ENCODE results near the gene ZNF322.

The ZNF322 gene

DNA sequence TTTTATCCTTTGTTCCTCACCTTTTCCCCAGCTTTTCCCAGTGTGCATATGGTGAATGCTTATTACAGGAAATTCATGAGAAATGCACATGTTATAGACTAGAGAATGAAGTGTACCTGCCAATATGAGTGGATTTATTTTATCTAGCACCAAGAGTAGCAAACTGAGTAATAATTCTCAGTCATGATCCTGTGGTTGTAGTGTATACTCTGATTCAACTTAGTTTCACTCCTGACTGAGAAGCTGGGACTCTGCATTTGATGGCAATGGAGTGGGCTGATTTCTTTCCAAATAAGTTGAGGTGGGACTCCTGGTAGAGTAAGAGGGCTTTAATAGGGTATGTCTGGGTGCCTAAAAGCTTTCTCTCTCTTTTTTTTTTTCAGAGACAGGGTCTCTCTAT, 58.8 kb downstream of the ZNF322 start:
- no peak overlapping the region for H3K4me3 ChIP-seq (ENCODE audit: low read length in 2 of 2)
- no peaks in the 10 kb centered on the region for H3K27me3 ChIP-seq (ENCODE audit: control insufficient read depth in 2 of 2, insufficient read depth in 2 of 2, low read length in 2 of 2)
- H3K9ac ChIP-seq (ENCODE audit: low read depth in 1 of 2, low read length in 2 of 2), result no peak overlapping the region
- H3K9me3 ChIP-seq (ENCODE audit: control insufficient read depth in 2 of 2, low read length in 2 of 2), result no peaks in the 10 kb centered on the region
- peaks cover 18 to 27% of the 10 kb centered on the region in 2 donors for H3K36me3 ChIP-seq (ENCODE audit: control insufficient read depth in 2 of 2, insufficient read depth in 2 of 2, low read length in 2 of 2)
- peaks cover 9 to 12% of the 10 kb centered on the region in 2 donors for H3K4me1 ChIP-seq (ENCODE audit: control insufficient read depth in 2 of 2, insufficient read depth in 2 of 2, low read length in 2 of 2)
- no peak overlapping the region for H3K27ac ChIP-seq (ENCODE audit: low read depth in 2 of 2, low read length in 2 of 2)

DNA sequence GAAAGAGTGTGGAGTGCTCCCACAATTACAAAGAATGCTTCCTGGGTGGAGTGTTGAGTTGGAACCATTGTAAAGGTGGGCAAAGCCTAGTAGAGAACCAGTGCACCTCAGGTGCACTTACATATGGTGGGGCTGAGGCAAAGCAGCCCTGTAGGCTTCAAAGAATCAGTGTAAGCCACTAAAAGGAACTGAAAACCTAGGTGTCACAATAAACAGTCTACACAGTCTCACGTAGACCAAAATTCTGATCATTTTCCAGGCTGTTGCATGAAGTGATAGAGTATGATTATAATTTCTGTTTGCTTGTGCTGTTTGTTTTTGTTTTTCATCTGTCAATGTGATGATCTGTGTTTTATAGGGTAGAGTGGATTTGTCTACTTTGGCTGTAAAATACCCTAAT, 60.0 kb downstream of the ZNF322 start:
- Histone ChIP-seq H3K9ac (ENCODE audit: low read depth in 1 of 2, low read length in 2 of 2) (no peak overlapping the region), H3K9me3 (ENCODE audit: control insufficient read depth in 2 of 2, low read length in 2 of 2) (no peaks in the 10 kb centered on the region), H3K27ac (ENCODE audit: low read depth in 2 of 2, low read length in 2 of 2) (no peak overlapping the region), H3K4me3 (ENCODE audit: low read length in 2 of 2) (no peak overlapping the region), H3K4me1 (ENCODE audit: control insufficient read depth in 2 of 2, insufficient read depth in 2 of 2, low read length in 2 of 2) (peaks cover 9 to 17% of the 10 kb centered on the region in 2 donors), H3K36me3 (ENCODE audit: control insufficient read depth in 2 of 2, insufficient read depth in 2 of 2, low read length in 2 of 2) (peaks cover 18 to 27% of the 10 kb centered on the region in 2 donors), H3K27me3 (ENCODE audit: control insufficient read depth in 2 of 2, insufficient read depth in 2 of 2, low read length in 2 of 2) (no peaks in the 10 kb centered on the region)

DNA sequence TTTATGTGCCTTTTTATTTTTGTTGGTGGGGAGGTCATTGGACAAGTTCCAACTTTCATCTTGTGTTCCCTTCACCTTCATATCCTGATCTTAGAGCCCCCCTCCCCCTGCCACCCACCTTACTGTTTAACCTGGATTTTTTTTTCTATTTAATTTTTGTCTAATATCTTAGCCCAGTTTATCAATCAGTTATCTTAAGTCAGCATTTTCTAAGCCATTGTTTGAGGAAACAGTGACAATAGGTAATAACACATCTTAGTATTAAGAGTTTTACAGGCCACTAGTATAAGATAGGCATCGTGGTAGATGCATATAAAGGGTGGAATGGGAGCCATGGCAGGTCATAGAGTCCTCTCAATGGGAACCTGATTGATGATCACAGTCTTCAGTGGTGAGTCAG, 60.4 kb downstream of the ZNF322 start:
- Histone ChIP-seq H3K27ac (ENCODE audit: low read depth in 2 of 2, low read length in 2 of 2) (no peak overlapping the region), H3K9ac (ENCODE audit: low read depth in 1 of 2, low read length in 2 of 2) (no peak overlapping the region), H3K4me1 (ENCODE audit: control insufficient read depth in 2 of 2, insufficient read depth in 2 of 2, low read length in 2 of 2) (peaks cover 9 to 17% of the 10 kb centered on the region in 2 donors), H3K4me3 (ENCODE audit: low read length in 2 of 2) (no peak overlapping the region), H3K36me3 (ENCODE audit: control insufficient read depth in 2 of 2, insufficient read depth in 2 of 2, low read length in 2 of 2) (peaks cover 18 to 27% of the 10 kb centered on the region in 2 donors), H3K27me3 (ENCODE audit: control insufficient read depth in 2 of 2, insufficient read depth in 2 of 2, low read length in 2 of 2) (peaks cover 0 to 3% of the 10 kb centered on the region in 2 donors), H3K9me3 (ENCODE audit: control insufficient read depth in 2 of 2, low read length in 2 of 2) (no peaks in the 10 kb centered on the region)

- H3K27me3 ChIP-seq (ENCODE audit: control insufficient read depth in 2 of 2, insufficient read depth in 2 of 2, low read length in 2 of 2), result peaks cover 3 to 6% of the 10 kb centered on the region in 2 donors
- no peak overlapping the region for H3K27ac ChIP-seq (ENCODE audit: low read depth in 2 of 2, low read length in 2 of 2)
- no peak overlapping the region for H3K9ac ChIP-seq (ENCODE audit: low read depth in 1 of 2, low read length in 2 of 2)
- H3K36me3 ChIP-seq (ENCODE audit: control insufficient read depth in 2 of 2, insufficient read depth in 2 of 2, low read length in 2 of 2), result peaks cover 18 to 27% of the 10 kb centered on the region in 2 donors
- no peak overlapping the region for H3K4me3 ChIP-seq (ENCODE audit: low read length in 2 of 2)
- H3K9me3 ChIP-seq (ENCODE audit: control insufficient read depth in 2 of 2, low read length in 2 of 2), result no peaks in the 10 kb centered on the region
- peaks cover 9 to 17% of the 10 kb centered on the region in 2 donors for H3K4me1 ChIP-seq (ENCODE audit: control insufficient read depth in 2 of 2, insufficient read depth in 2 of 2, low read length in 2 of 2)
Measured at GRCh38 chr6:26598267-26598666, 61.3 kb downstream of the ZNF322 start.

DNA sequence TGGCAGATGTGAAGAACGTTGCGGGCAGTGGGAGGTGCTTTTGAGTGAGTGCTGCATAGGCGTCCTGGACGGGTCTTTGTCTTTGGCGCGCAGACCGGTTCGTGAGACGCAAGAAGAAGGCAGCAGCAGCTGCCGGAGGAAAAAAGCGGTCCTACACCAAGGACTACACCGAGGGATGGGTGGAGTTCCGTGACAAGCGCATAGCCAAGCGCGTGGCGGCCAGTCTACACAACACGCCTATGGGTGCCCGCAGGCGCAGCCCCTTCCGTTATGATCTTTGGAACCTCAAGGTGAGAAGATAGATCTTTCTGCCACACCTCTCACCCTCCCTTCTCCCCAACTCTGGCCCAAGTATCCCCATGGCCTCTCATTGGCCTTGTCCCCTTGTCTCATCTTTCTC, 61.7 kb downstream of the ZNF322 start:
- Histone ChIP-seq H3K4me1 (ENCODE audit: control insufficient read depth in 2 of 2, insufficient read depth in 2 of 2, low read length in 2 of 2) (peaks cover 9 to 17% of the 10 kb centered on the region in 2 donors), H3K27ac (ENCODE audit: low read depth in 2 of 2, low read length in 2 of 2) (peak overlapping the region in 1 of 2 donors; percentile 84), H3K9ac (ENCODE audit: low read depth in 1 of 2, low read length in 2 of 2) (peak overlapping the region; percentile 93 to 96), H3K4me3 (ENCODE audit: low read length in 2 of 2) (peak overlapping the region; percentile 90 to 99), H3K36me3 (ENCODE audit: control insufficient read depth in 2 of 2, insufficient read depth in 2 of 2, low read length in 2 of 2) (peaks cover 18 to 27% of the 10 kb centered on the region in 2 donors), H3K9me3 (ENCODE audit: control insufficient read depth in 2 of 2, low read length in 2 of 2) (no peaks in the 10 kb centered on the region), H3K27me3 (ENCODE audit: control insufficient read depth in 2 of 2, insufficient read depth in 2 of 2, low read length in 2 of 2) (peaks cover 5 to 7% of the 10 kb centered on the region in 2 donors)

DNA sequence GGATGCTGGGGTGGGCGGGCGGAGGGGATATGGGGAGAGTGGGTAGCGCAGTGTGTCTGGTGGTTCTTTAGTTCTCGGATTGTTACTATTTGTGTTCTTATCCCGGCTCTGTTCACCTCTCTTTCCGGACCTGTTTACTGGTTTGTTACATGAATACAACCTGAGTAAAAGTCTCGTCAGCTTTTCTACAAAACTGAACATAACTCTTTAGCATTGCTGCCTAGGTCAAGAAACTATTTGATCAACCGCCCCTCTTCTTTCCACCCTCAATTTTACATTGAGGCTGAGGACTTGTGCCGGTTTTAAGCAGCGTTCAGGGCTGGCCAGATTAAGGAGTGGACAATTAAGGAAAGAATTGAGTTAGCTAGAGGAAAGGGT, 62.2 kb downstream of the ZNF322 start:
- H3K9ac ChIP-seq (ENCODE audit: low read depth in 1 of 2, low read length in 2 of 2), result peak overlapping the region; percentile 93 to 96
- H3K9me3 ChIP-seq (ENCODE audit: control insufficient read depth in 2 of 2, low read length in 2 of 2), result no peaks in the 10 kb centered on the region
- H3K27ac ChIP-seq (ENCODE audit: low read depth in 2 of 2, low read length in 2 of 2), result peak overlapping the region in 1 of 2 donors; percentile 84
- H3K27me3 ChIP-seq (ENCODE audit: control insufficient read depth in 2 of 2, insufficient read depth in 2 of 2, low read length in 2 of 2), result peaks cover 7 to 12% of the 10 kb centered on the region in 2 donors
- peaks cover 18 to 27% of the 10 kb centered on the region in 2 donors for H3K36me3 ChIP-seq (ENCODE audit: control insufficient read depth in 2 of 2, insufficient read depth in 2 of 2, low read length in 2 of 2)
- peak overlapping the region; percentile 90 to 99 for H3K4me3 ChIP-seq (ENCODE audit: low read length in 2 of 2)
- peaks cover 9 to 17% of the 10 kb centered on the region in 2 donors for H3K4me1 ChIP-seq (ENCODE audit: control insufficient read depth in 2 of 2, insufficient read depth in 2 of 2, low read length in 2 of 2)

DNA sequence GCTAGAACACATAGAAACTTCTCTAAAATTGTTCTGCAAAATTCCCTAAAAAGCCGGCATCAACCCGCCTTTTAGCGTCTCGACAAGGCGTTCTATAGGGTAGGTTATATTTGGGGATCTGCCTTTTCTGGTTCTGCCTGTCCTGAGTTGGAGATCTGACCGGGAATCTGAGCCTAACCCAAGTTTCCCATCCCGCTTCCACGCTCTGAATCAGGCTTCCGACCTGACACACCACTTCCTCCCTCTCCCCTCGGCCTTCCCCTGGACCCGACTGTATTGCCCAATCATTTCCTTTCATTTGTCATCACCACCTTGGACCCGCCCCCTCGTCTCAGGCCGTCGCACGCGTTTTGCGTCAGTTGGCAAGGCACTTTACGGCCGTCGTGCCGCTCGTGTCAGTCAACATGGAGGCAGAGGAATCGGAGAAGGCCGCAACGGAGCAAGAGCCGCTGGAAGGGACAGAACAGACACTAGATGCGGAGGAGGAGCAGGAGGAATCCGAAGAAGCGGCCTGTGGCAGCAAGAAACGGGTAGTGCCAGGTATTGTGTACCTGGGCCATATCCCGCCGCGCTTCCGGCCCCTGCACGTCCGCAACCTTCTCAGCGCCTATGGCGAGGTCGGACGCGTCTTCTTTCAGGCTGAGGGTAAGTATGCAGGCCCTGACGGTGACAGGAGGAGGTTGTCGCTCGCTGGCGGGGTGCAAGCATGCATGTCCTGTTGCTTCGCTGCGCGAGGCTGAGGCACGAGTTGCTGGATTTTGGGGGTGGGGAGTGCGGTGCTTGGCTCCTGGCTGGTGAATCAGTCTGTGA, 62.8 kb downstream of the ZNF322 start, which contains the start of gene ABT1:
Gene ABT1, plus strand, starts transcription at position 375 of the 810 bp plus-strand sequence. Its CDS starts 30 bp downstream, at position 405.
- peak within 1 kb of the TSS; percentile 93 to 96 for H3K9ac ChIP-seq (ENCODE audit: low read depth in 1 of 2, low read length in 2 of 2)
- H3K4me3 ChIP-seq (ENCODE audit: low read length in 2 of 2), result peak within 1 kb of the TSS; percentile 90 to 99
- H3K36me3 ChIP-seq (ENCODE audit: control insufficient read depth in 2 of 2, insufficient read depth in 2 of 2, low read length in 2 of 2), result peaks cover 18 to 27% of the 10 kb centered on the region in 2 donors
- H3K4me1 ChIP-seq (ENCODE audit: control insufficient read depth in 2 of 2, insufficient read depth in 2 of 2, low read length in 2 of 2), result peaks cover 9 to 17% of the 10 kb centered on the region in 2 donors
- H3K9me3 ChIP-seq (ENCODE audit: control insufficient read depth in 2 of 2, low read length in 2 of 2), result no peaks in the 10 kb centered on the region
- H3K27ac ChIP-seq (ENCODE audit: low read depth in 2 of 2, low read length in 2 of 2), result peak within 1 kb of the TSS; percentile 67 to 84
- peaks cover 12 to 17% of the 10 kb centered on the region in 2 donors for H3K27me3 ChIP-seq (ENCODE audit: control insufficient read depth in 2 of 2, insufficient read depth in 2 of 2, low read length in 2 of 2)

GRCh38 chr6:26595669-26596269, 63.8 kb downstream of the ZNF322 start:
- Histone ChIP-seq H3K9me3 (ENCODE audit: control insufficient read depth in 2 of 2, low read length in 2 of 2) (no peaks in the 10 kb centered on the region), H3K9ac (ENCODE audit: low read depth in 1 of 2, low read length in 2 of 2) (peak overlapping the region; percentile 61 to 73), H3K27ac (ENCODE audit: low read depth in 2 of 2, low read length in 2 of 2) (peak overlapping the region; percentile 57 to 63), H3K36me3 (ENCODE audit: control insufficient read depth in 2 of 2, insufficient read depth in 2 of 2, low read length in 2 of 2) (peaks cover 18 to 27% of the 10 kb centered on the region in 2 donors), H3K27me3 (ENCODE audit: control insufficient read depth in 2 of 2, insufficient read depth in 2 of 2, low read length in 2 of 2) (peaks cover 12 to 18% of the 10 kb centered on the region in 2 donors), H3K4me1 (ENCODE audit: control insufficient read depth in 2 of 2, insufficient read depth in 2 of 2, low read length in 2 of 2) (peaks cover 9 to 17% of the 10 kb centered on the region in 2 donors), H3K4me3 (ENCODE audit: low read length in 2 of 2) (peak overlapping the region; percentile 90 to 99)

DNA sequence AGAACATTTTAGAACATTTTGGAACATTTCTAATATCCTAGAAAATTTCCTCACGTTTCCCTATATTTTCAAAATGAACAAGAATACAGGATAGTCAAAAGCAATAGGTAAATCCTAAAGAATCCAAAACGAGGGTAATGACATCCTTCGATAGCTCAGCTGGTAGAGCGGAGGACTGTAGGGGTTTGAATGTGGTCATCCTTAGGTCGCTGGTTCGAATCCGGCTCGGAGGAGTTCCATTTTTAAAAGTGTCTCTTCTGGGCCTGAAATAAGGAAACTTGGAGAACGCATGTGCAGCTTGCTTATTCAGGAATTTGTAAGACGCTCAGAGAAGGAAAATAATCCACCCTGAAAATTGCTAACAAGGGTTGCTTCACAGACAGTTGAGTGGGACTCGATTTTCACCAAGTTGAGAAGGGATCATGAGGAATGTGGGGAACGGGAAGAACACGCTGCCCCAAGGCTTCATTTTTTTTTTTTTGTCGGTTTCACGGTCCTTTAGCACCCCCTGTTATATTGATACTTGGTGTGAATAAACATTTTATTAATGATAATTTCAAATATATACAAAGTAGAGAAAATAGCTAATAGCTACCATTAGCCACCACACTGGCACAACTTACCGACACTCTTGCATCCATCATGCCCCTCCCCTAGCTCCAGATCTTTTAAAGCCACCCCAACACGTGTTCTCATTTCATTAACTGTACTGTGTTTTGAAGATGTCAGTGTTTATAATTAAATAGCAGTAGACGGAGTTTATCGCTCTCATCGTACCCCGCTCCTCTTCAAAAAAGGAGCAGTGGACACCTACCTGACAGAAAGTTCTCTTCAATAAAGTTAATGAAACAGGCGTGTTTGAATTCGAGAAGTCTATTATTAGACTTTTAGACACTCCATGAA, 64.6 kb downstream of the ZNF322 start:
- peak overlapping the region in 1 of 2 donors; percentile 57 for H3K27ac ChIP-seq (ENCODE audit: low read depth in 2 of 2, low read length in 2 of 2)
- H3K9ac ChIP-seq (ENCODE audit: low read depth in 1 of 2, low read length in 2 of 2), result peak overlapping the region in 1 of 2 donors; percentile 73
- peaks cover 9 to 17% of the 10 kb centered on the region in 2 donors for H3K4me1 ChIP-seq (ENCODE audit: control insufficient read depth in 2 of 2, insufficient read depth in 2 of 2, low read length in 2 of 2)
- H3K4me3 ChIP-seq (ENCODE audit: low read length in 2 of 2), result peak overlapping the region; percentile 90 to 99
- peaks cover 18 to 22% of the 10 kb centered on the region in 2 donors for H3K36me3 ChIP-seq (ENCODE audit: control insufficient read depth in 2 of 2, insufficient read depth in 2 of 2, low read length in 2 of 2)
- H3K9me3 ChIP-seq (ENCODE audit: control insufficient read depth in 2 of 2, low read length in 2 of 2), result no peaks in the 10 kb centered on the region
- H3K27me3 ChIP-seq (ENCODE audit: control insufficient read depth in 2 of 2, insufficient read depth in 2 of 2, low read length in 2 of 2), result peaks cover 12 to 18% of the 10 kb centered on the region in 2 donors

All from mucosa of rectum (tissue), 2 donors.